Mononuclear cell (primary cell): ENCODE data around the gene FANCB. TPM values are rescaled to one million over a fixed set of nuclear protein-coding genes. Genes with fewer than 3 reads are reported as not detected.

Experiments used
- H3K27me3 ChIP-seq: 2 replicates; pipeline ENCODE4 v1.6.0; 2011; ENCODE audit warnings: low read length, control low read depth; ENCODE audit not compliant: insufficient read depth
- H3K4me1 ChIP-seq: 2 replicates; pipeline ENCODE4 v1.5.1; 2011; ENCODE audit warnings: mild to moderate bottlenecking, low read length, control low read depth; ENCODE audit not compliant: insufficient read depth
- H3K4me3 ChIP-seq: 2 replicates; pipeline ENCODE4 v1.5.1; 2011; ENCODE audit warnings: mild to moderate bottlenecking, low read length, moderate library complexity
- H3K9me3 ChIP-seq: 2 replicates; pipeline ENCODE4 v1.5.1; 2011; ENCODE audit warnings: low read depth, mild to moderate bottlenecking, control low read depth, low read length
- total RNA-seq: library from RNA; depleted of rRNA; stranded (reverse); fragments of >200 nt; gene quantifications from one replicate; pipeline ENCODE4 v1.2.3, GENCODE V29; 2012

The FANCB gene
- total RNA-seq, 1 donor, result 5.4 TPM

GRCh38 chrX:14802943-14803710 lies 69.7 kb downstream of the FANCB start:
- Histone ChIP-seq H3K9me3 (no peaks in the 10 kb centered on the region), H3K4me3 (no peak overlapping the region), H3K4me1 (peaks cover 16% of the 10 kb centered on the region), H3K27me3 (no peaks in the 10 kb centered on the region)

GRCh38 chrX:14801136-14801535 lies 71.7 kb downstream of the FANCB start:
- Histone ChIP-seq H3K27me3 (no peaks in the 10 kb centered on the region), H3K9me3 (no peaks in the 10 kb centered on the region), H3K4me1 (peaks cover 16% of the 10 kb centered on the region), H3K4me3 (no peak overlapping the region)

- Histone ChIP-seq H3K9me3 (no peaks in the 10 kb centered on the region), H3K4me3 (no peak overlapping the region), H3K4me1 (peaks cover 16% of the 10 kb centered on the region), H3K27me3 (no peaks in the 10 kb centered on the region)
Observed at GRCh38 chrX:14798805-14799397, 74.0 kb downstream of the FANCB start.

Other genes starting within 250 kb of the FANCB start
- 9.2 TPM for gene MOSPD2, start 352 bp upstream of the FANCB start, total RNA-seq